HG03060 (cell line): ENCODE measurements around the gene BUB1B.

ENCODE experiments used
- ATAC-seq: cut with Tn5 transposase; IDR thresholded peaks from one replicate; pipeline ENCODE4 v1.9.1; 2021; ENCODE audit warnings: low read depth, moderate number of reproducible peaks; ENCODE audit not compliant: unreplicated experiment

BUB1B gene

GRCh38 chr15:40239693-40240618, 79.1 kb downstream of the BUB1B start:
- ATAC-seq: no peak

GRCh38 chr15:40240619-40241221, 79.9 kb downstream of the BUB1B start:
- no peak for ATAC-seq

- no peak for ATAC-seq
Observed at GRCh38 chr15:40241269-40242212, 80.7 kb downstream of the BUB1B start.

DNA sequence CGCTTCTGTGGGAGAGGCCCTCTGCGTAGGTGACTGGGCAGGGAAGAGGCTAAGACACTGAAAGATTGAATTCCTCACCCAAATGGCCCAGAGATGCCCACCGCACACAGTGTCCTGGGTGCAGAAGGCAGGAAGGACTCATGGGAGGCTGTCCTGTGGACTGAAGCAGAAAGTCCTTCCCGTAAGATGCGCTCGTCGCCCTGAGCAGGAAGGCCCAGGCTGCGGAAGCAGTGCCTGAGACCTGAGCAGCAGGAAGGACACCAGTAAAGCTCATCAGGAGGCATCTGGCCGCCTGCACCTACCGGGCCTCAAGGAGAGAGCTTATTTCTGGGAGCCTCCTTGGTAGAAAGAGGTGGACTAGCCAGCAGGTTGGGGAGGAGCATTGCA, 81.3 kb downstream of the BUB1B start:
- no peak for ATAC-seq

DNA sequence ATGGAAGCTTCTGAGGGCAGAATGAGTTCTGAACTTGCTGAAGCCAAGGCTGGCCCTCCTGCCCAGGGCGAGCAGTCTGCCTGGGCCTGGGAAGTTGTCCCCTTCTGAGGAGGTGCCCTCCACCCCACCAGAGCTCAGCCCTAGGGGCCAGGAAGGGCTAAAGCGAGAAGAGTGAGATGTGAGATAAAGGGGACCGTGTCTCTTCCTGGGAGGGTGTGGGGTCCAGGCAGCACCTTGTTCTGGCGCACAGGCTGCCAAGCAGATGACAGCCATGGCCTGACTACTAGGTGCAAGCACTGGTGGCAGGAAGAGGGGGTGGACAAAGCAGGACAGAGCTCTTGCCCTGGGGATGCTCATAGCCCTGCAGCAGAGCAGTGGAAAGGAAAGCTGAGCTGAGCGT, 81.7 kb downstream of the BUB1B start:
- ATAC-seq: no peak

GRCh38 chr15:40243126-40243810, 82.4 kb downstream of the BUB1B start:
- ATAC-seq: no peak

GRCh38 chr15:40244961-40245523, 84.2 kb downstream of the BUB1B start:
- ATAC-seq: no peak

DNA sequence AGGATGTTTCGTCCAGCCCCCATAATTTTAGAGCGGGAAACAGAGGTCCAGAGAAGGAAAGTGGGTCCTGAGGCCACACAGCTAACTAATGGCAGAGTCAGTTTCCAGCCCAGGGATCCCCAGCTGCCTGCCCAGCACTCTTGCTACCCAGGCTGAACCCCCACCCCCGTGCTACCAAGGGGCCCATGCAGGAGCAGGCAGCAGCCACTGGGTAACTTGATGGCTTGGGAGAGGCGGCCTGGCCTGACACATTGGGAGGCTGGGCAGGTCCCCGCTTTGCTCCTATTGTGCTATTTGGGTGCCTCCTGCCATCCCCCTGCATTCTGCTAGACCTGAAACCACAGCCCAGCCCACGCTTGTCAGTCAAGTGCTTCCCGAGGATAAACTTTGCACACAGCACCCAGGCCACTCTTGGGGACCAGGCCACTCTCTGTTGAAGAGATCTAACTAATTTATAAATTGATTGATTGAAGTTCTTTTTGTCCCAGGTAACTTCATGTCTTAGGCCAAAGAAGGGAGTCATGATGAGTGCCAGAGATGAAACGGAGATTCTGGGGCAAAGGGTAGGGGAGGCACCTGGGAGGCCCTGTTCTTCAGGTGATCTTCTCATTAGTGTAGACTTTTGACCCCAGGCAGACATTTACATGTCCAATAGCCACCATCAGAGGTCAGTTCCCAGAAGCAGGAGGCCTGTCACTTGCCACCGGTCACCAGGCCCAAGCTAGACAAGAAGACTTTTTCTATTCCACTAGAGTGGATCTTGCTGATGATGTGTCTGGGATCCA, 85.0 kb downstream of the BUB1B start:
- no peak for ATAC-seq

DNA sequence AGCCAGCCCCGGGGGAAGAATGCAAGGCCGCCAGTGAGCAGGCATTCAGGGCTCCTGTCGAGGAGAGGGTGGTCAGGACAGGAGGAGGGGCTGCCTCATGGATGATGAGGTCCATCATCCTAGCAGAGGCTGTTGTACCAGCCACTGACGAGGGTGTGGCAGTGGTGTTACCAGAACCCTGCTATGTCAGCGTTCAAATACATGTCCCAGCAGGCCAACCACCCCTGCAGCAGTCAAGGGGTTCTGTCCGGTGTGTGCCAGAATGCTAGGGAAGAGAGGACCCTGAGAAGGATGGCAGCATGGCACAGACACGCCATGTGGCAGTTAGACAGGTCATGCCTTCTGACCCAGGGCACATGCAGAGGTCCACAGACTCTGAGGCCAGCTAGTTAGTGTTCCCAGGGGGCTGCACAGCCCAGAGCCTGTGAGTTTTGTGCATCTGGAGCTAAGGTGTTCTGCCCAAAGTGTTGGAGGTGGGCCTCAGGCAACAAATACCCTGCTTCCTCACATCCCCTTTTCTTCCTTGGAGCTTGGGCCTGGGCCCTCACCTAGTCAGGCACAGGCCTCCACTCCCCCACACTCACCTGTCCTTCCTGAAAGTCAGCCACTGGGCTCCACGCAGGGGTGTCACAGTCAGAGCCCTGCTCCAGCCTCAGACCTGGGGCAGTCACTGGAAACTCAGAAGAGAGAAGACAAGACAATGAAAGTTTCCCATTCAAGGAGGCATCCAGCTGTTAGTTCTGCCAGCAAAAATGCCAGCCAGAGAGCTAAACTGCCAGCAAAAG, 85.8 kb downstream of the BUB1B start:
- no peak for ATAC-seq

- ATAC-seq: no peak
Observed at GRCh38 chr15:40247406-40247971, 86.6 kb downstream of the BUB1B start.

DNA sequence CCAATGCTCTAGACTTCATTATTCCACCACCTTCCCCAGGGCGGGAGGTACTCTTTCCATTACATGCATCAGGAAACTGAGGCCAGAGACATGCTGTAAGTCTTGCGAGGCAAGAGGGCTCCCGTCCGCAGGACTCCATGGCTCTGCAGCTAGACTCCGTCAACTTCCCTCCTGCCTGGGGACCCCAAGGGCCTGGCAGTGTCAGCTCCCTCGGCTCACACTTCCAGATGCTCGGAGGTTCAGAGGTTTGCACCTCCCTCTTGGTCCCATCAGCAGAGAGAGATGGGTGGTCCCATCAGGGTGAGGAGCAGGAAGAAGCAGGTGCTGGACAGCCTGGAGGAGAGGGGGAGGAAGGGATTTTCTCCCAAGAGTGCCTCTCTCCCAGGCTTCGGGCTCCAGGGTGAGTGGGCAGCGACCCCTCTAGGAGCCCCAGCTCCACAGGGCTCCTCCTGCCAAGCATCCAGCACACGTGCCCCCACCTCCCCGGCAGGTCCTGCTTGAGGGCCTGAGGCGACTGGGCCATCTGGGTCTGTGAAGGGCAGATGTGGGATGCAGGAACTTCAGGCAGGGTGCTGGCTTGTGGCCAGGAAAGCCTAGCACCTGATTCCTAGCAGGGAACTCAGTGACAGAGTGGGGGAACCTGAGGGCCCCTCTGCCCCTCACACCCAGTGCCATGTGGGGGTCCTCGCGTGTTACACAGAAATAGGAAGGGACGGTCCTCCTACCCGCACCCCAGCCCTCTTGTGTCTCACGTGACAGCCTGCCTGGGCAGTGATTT, 87.3 kb downstream of the BUB1B start:
- no peak for ATAC-seq

- ATAC-seq: no peak
Observed at GRCh38 chr15:40249477-40250303, 88.8 kb downstream of the BUB1B start.

DNA sequence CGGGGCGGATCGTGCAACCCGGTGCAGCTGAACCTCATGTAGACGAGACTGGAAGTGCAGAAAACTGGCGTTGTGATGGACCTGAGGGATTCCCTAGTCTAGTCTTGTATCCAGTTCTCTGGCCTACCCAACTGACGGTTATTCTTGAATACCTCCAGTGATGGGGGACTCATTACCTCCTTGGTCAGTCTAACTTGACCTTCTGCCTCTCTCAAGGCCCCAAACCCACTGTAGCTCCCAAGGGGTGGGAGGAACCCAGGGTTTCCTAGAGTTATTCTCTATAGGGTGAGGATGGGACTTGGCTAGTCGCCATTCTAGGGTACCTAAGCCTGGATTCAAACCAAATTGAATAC, 89.4 kb downstream of the BUB1B start:
- no peak for ATAC-seq

- ATAC-seq: no peak
Observed at GRCh38 chr15:40250771-40251483, 90.1 kb downstream of the BUB1B start.

DNA sequence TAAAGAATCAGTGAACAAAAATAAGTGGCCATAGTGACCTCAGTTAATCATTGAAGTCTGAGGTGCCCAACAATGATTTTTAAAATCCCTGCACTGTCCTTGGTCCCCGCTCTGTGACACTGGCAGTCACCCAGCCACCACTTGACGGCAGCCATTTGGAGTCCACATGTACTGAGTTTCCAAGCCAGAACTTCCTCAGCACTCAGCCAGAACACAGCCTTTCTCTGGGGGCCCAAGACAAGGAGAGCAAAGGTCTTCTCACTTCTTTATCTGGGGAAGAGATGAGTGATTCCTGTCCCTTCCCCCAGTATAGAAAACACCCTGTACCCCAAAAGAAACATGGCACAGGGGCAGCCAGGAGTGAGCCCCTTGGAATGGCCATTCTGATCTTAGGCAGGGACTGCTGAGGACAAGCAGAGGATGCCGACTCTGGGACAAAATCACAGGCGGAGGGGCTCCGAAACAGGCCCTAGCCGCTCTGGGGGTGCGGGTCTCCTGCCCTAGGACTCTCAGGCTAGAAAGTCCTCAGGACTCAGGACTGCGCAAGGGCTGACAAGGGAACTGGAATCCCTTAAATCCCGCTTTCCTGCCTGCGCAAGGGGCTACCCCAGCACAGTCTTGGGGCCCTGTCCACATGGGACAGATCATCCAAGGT, 90.7 kb downstream of the BUB1B start:
- ATAC-seq: no peak

DNA sequence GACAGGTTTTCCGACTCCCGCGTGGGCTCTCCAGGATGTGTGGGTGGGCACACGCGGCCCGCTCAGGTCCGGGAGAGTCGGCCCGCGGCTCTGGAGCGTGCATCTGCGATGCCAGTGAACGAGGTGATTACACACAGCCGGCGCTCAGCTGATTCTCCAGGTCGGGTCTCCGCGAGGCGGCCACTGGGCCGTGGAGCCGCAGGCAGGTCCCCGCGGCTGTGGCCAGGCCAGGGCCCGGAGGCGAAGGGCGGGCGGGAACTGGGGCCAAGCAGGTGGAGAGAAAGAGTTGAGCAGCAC, 91.2 kb downstream of the BUB1B start:
- ATAC-seq: no peak
